ENCODE results near the gene SMOC2. TPM values are rescaled to one million over a fixed set of nuclear protein-coding genes. Genes with fewer than 3 reads are reported as not detected.
"Not testable (repeated sequence)": the region's sequence is repeated elsewhere in the genome, so short reads cannot be mapped to it uniquely, and the experiment has no call there.

The SMOC2 gene
- total RNA-seq, 5 donors from 2014 or later (not counting 1 experiment from before 2014, with no cell fraction given) = 0.06 to 0.20 (median 0.16) TPM; not detected in 2

GRCh38 chr6:168699631-168700295 is 258.8 kb downstream of the SMOC2 start:
- H3K4me1 Mint-ChIP-seq = no peaks in the 10 kb centered on the region
- ATAC-seq (replicated peaks in 1 of 4) (no peak), DNase-seq (no peak)
- CTCF ChIA-PET = no interaction called here
- POLR2A ChIA-PET = no interaction called here
- H3K9me3 Mint-ChIP-seq = peaks cover 0 to 8% (median 0%) of the 10 kb centered on the region in 3 donors
- peaks cover 0 to 4% of the 10 kb centered on the region in 2 donors for H3K27me3 Mint-ChIP-seq
- 85% methylated on average over 10 of the region's 15 CpGs for WGBS (ENCODE audit: insufficient coverage)
- H3K27me3 ChIP-seq (replicated peaks in 1 of 2; ENCODE audit: control insufficient read depth in 2 of 2, extremely low read depth in 1 of 2, insufficient read depth in 2 of 2, low read length in 1 of 2) = peaks cover 0 to 15% of the 10 kb centered on the region in 2 experiments
- no peak overlapping the region for H3K4me3 ChIP-seq (ENCODE audit: control insufficient read depth in 1 of 2, extremely low read depth in 1 of 2, low read length in 1 of 2)
- H3K4me3 Mint-ChIP-seq = no peak overlapping the region
- H3K36me3 ChIP-seq (ENCODE audit: control insufficient read depth in 2 of 2, extremely low read depth in 1 of 2, insufficient read depth in 1 of 2, low read length in 1 of 2) = no peaks in the 10 kb centered on the region
- no peaks in the 10 kb centered on the region for H3K9me3 ChIP-seq
- no peaks in the 10 kb centered on the region for H3K36me3 Mint-ChIP-seq
- no peaks in the 10 kb centered on the region for H3K4me1 ChIP-seq (ENCODE audit: control insufficient read depth in 1 of 2, extremely low read depth in 1 of 2, insufficient read depth in 2 of 2, low read length in 2 of 2)
- no peak overlapping the region for H3K27ac Mint-ChIP-seq
- H3K27ac ChIP-seq (ENCODE audit: low read length) = no peak overlapping the region

DNA sequence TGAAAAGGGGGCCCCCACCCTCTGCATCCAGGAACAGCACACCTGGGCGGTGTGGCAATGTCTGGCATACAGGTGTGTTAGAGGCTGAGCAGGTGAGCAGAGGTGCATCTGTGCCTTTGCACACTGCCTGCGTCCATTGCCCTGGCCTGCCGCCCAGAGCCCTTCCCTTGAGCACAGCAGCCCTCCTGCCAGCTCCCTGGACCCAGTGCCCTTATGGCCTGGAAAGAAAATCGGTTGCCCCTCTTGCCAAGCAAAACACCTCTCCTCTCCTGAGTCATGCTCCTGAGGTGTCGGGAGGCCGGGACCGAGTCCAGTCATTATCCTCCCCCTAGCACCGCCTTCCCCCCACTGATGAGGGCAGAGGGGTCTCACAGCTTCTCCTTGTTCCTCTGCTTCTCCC is 259.9 kb downstream of the SMOC2 start:
- Mint-ChIP-seq H3K9me3 (peaks cover 0 to 8% (median 0%) of the 10 kb centered on the region in 3 donors), H3K36me3 (no peaks in the 10 kb centered on the region), H3K27ac (no peak overlapping the region), H3K27me3 (peaks cover 0 to 4% of the 10 kb centered on the region in 2 donors), H3K4me1 (no peaks in the 10 kb centered on the region), H3K4me3 (no peak overlapping the region)
- 92% methylated on average over 7 of the region's 8 CpGs for WGBS (ENCODE audit: insufficient coverage)
- no peak for ATAC-seq (replicated peaks in 1 of 4)
- ChIA-PET CTCF (no interaction called here), POLR2A (no interaction called here)
- no peaks in the 10 kb centered on the region for H3K36me3 ChIP-seq (ENCODE audit: control insufficient read depth in 2 of 2, extremely low read depth in 1 of 2, insufficient read depth in 1 of 2, low read length in 1 of 2)
- DNase-seq = no peak
- H3K4me1 ChIP-seq (ENCODE audit: control insufficient read depth in 1 of 2, extremely low read depth in 1 of 2, insufficient read depth in 2 of 2, low read length in 2 of 2) = no peaks in the 10 kb centered on the region
- H3K9me3 ChIP-seq = no peaks in the 10 kb centered on the region
- no peak overlapping the region for H3K27ac ChIP-seq (ENCODE audit: low read length)
- H3K27me3 ChIP-seq (replicated peaks in 1 of 2; ENCODE audit: control insufficient read depth in 2 of 2, extremely low read depth in 1 of 2, insufficient read depth in 2 of 2, low read length in 1 of 2) = peaks cover 0 to 15% of the 10 kb centered on the region in 2 experiments
- H3K4me3 ChIP-seq (ENCODE audit: control insufficient read depth in 1 of 2, extremely low read depth in 1 of 2, low read length in 1 of 2) = no peak overlapping the region

DNA sequence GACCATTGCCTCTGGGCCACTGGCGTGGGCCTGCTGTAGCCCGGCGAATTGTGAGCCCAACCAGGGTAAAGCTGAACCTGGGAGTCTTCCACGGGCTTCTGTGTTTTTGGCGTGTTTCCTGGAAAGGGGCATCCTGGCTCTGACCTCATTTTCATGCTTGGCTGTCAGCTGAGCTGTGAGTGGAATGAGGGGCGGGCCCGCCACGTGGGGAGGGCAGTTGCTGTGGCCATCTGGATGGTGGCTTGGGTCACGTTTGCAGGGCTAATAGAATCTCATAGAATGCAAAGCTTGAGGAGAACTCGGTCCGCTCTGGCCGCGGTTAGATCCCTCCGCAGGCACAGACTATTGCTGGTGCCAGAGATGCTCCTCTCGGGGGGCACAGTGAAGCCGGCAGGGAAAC is 263.0 kb downstream of the SMOC2 start:
- ChIA-PET POLR2A (no interaction called here), CTCF (no interaction called here)
- 87% methylated on average over 13 of the region's 16 CpGs for WGBS (ENCODE audit: insufficient coverage)

DNA sequence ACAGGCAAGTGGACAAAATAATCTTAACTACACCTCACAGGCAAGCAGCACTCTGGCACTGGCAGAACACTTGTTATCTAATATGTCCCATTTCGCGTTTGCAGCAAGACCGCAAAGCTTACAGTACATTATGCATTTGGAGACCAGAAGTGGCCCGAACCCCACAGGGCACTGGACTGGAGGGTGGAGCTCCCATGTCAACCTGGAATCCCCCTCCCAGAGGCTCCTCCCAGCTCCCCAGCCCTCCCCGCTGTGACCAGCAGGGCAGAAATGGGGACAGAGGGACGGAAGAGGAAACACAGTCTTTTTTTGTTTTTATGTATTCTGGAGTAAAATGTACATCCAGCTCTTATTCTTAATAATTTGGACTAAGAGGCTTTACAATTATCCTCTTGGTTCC is 263.7 kb downstream of the SMOC2 start:
- H3K9me3 ChIP-seq = no peaks in the 10 kb centered on the region
- ATAC-seq (replicated peaks in 1 of 4) (no peak), DNase-seq (no peak)
- H3K4me3 Mint-ChIP-seq = no peak overlapping the region
- no peaks in the 10 kb centered on the region for H3K36me3 Mint-ChIP-seq
- no peaks in the 10 kb centered on the region for H3K36me3 ChIP-seq (ENCODE audit: control insufficient read depth in 2 of 2, extremely low read depth in 1 of 2, insufficient read depth in 1 of 2, low read length in 1 of 2)
- no peaks in the 10 kb centered on the region for H3K4me1 ChIP-seq (ENCODE audit: control insufficient read depth in 1 of 2, extremely low read depth in 1 of 2, insufficient read depth in 2 of 2, low read length in 2 of 2)
- CTCF ChIA-PET = no interaction called here
- no peaks in the 10 kb centered on the region for H3K9me3 Mint-ChIP-seq
- peaks cover 0 to 20% of the 10 kb centered on the region in 2 experiments for H3K27me3 ChIP-seq (replicated peaks in 1 of 2; ENCODE audit: control insufficient read depth in 2 of 2, extremely low read depth in 1 of 2, insufficient read depth in 2 of 2, low read length in 1 of 2)
- POLR2A ChIA-PET = no interaction called here
- WGBS (ENCODE audit: insufficient coverage) = 87% methylated on average over 3 of the region's 6 CpGs
- H3K27ac ChIP-seq (ENCODE audit: low read length) = no peak overlapping the region
- no peaks in the 10 kb centered on the region for H3K4me1 Mint-ChIP-seq
- peaks cover 4% of the 10 kb centered on the region in 2 donors for H3K27me3 Mint-ChIP-seq
- H3K4me3 ChIP-seq (ENCODE audit: control insufficient read depth in 1 of 2, extremely low read depth in 1 of 2, low read length in 1 of 2) = no peak overlapping the region
- no peak overlapping the region for H3K27ac Mint-ChIP-seq

More for the DNA sequence above, 263.0 kb downstream of the SMOC2 start:
- no peak overlapping the region for H3K27ac Mint-ChIP-seq
- no peak for ATAC-seq (replicated peaks in 1 of 4)
- H3K27me3 Mint-ChIP-seq = peaks cover under 1 to 4% of the 10 kb centered on the region in 2 donors
- Histone ChIP-seq H3K27me3 (replicated peaks in 1 of 2; ENCODE audit: control insufficient read depth in 2 of 2, extremely low read depth in 1 of 2, insufficient read depth in 2 of 2, low read length in 1 of 2) (peaks cover 0 to 15% of the 10 kb centered on the region in 2 experiments), H3K4me3 (ENCODE audit: control insufficient read depth in 1 of 2, extremely low read depth in 1 of 2, low read length in 1 of 2) (no peak overlapping the region), H3K27ac (ENCODE audit: low read length) (no peak overlapping the region), H3K4me1 (ENCODE audit: control insufficient read depth in 1 of 2, extremely low read depth in 1 of 2, insufficient read depth in 2 of 2, low read length in 2 of 2) (no peaks in the 10 kb centered on the region), H3K36me3 (ENCODE audit: control insufficient read depth in 2 of 2, extremely low read depth in 1 of 2, insufficient read depth in 1 of 2, low read length in 1 of 2) (no peaks in the 10 kb centered on the region), H3K9me3 (no peaks in the 10 kb centered on the region)
- H3K4me1 Mint-ChIP-seq = no peaks in the 10 kb centered on the region
- H3K36me3 Mint-ChIP-seq = no peaks in the 10 kb centered on the region
- DNase-seq = no peak
- H3K4me3 Mint-ChIP-seq = no peak overlapping the region
- no peaks in the 10 kb centered on the region for H3K9me3 Mint-ChIP-seq

- H3K9me3 ChIP-seq; POLR2A ChIA-PET; H3K27me3 Mint-ChIP-seq; H3K4me1 Mint-ChIP-seq; H3K4me1 ChIP-seq (ENCODE audit: control insufficient read depth in 1 of 2, extremely low read depth in 1 of 2, insufficient read depth in 2 of 2, low read length in 2 of 2); H3K4me3 Mint-ChIP-seq; H3K4me3 ChIP-seq (ENCODE audit: control insufficient read depth in 1 of 2, extremely low read depth in 1 of 2, low read length in 1 of 2); H3K9me3 Mint-ChIP-seq; DNase-seq; CTCF ChIA-PET; H3K36me3 ChIP-seq (ENCODE audit: control insufficient read depth in 2 of 2, extremely low read depth in 1 of 2, insufficient read depth in 1 of 2, low read length in 1 of 2); ATAC-seq (replicated peaks in 1 of 4); H3K27ac ChIP-seq (ENCODE audit: low read length); H3K27ac Mint-ChIP-seq; H3K36me3 Mint-ChIP-seq: not testable (repeated sequence)
- WGBS (ENCODE audit: insufficient coverage) = 84% methylated on average over 4 of the region's 16 CpGs
- peaks cover 0 to 26% of the 10 kb centered on the region in 2 experiments for H3K27me3 ChIP-seq (replicated peaks in 1 of 2; ENCODE audit: control insufficient read depth in 2 of 2, extremely low read depth in 1 of 2, insufficient read depth in 2 of 2, low read length in 1 of 2)
These were observed 264.3 kb downstream of the SMOC2 start for GRCh38 chr6:168705271-168705670.

- Mint-ChIP-seq H3K4me3 (no peak overlapping the region), H3K27me3 (peaks cover 4 to 11% of the 10 kb centered on the region in 2 donors), H3K9me3 (no peaks in the 10 kb centered on the region), H3K4me1 (no peaks in the 10 kb centered on the region), H3K36me3 (no peaks in the 10 kb centered on the region), H3K27ac (no peak overlapping the region)
- no peaks in the 10 kb centered on the region for H3K36me3 ChIP-seq (ENCODE audit: control insufficient read depth in 2 of 2, extremely low read depth in 1 of 2, insufficient read depth in 1 of 2, low read length in 1 of 2)
- no peak overlapping the region for H3K27ac ChIP-seq (ENCODE audit: low read length)
- DNase-seq (no peak), ATAC-seq (replicated peaks in 1 of 4) (no peak)
- ChIA-PET CTCF (no interaction called here), POLR2A (no interaction called here)
- peaks cover 0 to 24% of the 10 kb centered on the region in 2 experiments for H3K27me3 ChIP-seq (replicated peaks in 1 of 2; ENCODE audit: control insufficient read depth in 2 of 2, extremely low read depth in 1 of 2, insufficient read depth in 2 of 2, low read length in 1 of 2)
- no peaks in the 10 kb centered on the region for H3K9me3 ChIP-seq
- H3K4me1 ChIP-seq (ENCODE audit: control insufficient read depth in 1 of 2, extremely low read depth in 1 of 2, insufficient read depth in 2 of 2, low read length in 2 of 2) = no peaks in the 10 kb centered on the region
- no peak overlapping the region for H3K4me3 ChIP-seq (ENCODE audit: control insufficient read depth in 1 of 2, extremely low read depth in 1 of 2, low read length in 1 of 2)
- 87% methylated on average over 22 of the region's 25 CpGs for WGBS (ENCODE audit: insufficient coverage)
These were observed 265.6 kb downstream of the SMOC2 start for GRCh38 chr6:168706471-168707177.

Data from T-cell (primary cell).